ENCODE measurements around the gene CCDC80.

CCDC80 gene

GRCh38 chr3:112682361-112682760, 41.4 kb upstream of the CCDC80 start (continued):
- TF ChIP-seq ZNF335 (tag by site-specific recombination; conservative IDR thresholded peaks at IDR 0.05): no peak
- no peak for TF ChIP-seq ZNF10 (tag by site-specific recombination; IDR thresholded peaks at IDR 0.05)
- TF ChIP-seq MYNN (tag by site-specific recombination; IDR thresholded peaks at IDR 0.05; ENCODE audit: borderline replicate concordance): no peak
- no peak for TF ChIP-seq KLF8 (tag by site-specific recombination; IDR thresholded peaks at IDR 0.05)
- no peak for TF ChIP-seq ZNF169 (tag by site-specific recombination; IDR thresholded peaks at IDR 0.05)
- no peak for TF ChIP-seq ZNF404 (tag by site-specific recombination; IDR thresholded peaks at IDR 0.05)
- TF ChIP-seq SP7 (tag by site-specific recombination; IDR thresholded peaks at IDR 0.05): no peak
- TF ChIP-seq, protein P1, sequence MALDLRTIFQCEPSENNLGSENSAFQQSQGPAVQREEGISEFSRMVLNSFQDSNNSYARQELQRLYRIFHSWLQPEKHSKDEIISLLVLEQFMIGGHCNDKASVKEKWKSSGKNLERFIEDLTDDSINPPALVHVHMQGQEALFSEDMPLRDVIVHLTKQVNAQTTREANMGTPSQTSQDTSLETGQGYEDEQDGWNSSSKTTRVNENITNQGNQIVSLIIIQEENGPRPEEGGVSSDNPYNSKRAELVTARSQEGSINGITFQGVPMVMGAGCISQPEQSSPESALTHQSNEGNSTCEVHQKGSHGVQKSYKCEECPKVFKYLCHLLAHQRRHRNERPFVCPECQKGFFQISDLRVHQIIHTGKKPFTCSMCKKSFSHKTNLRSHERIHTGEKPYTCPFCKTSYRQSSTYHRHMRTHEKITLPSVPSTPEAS (tag by site-specific recombination; IDR thresholded peaks at IDR 0.05): no peak
- no peak for TF ChIP-seq ZNF571 (tag by site-specific recombination; IDR thresholded peaks at IDR 0.05)
- no peak for TF ChIP-seq ZNF585B (tag by site-specific recombination; IDR thresholded peaks at IDR 0.05)

DNA sequence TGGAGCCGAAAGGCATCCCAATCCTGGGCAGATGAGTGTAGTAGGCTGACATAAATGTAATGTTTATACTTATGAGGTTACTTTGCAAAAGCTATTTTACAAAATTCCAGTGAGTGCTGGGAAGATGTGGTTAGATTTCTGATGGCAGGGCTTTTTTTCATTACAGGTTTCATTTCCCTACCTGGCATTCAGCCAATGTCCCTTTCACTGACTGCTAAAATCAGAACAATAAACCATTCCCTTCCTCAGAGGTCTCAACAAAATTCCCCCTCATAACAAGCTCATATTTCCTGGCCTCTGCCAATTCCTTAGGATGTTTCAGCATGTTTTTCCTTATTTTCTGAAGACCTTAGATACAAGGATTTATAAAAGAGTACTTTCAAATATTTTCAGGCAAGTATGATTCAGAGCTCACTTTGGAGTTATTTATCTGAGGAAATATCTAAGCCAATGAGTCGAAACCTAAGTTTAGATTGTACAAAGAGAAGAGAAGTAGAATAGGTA, 40.9 kb upstream of the CCDC80 start:
- ChIA-PET CTCF (interaction anchor here (0.6 to 1.3 kb wide), 2 partner anchors 99 to 185 kb away, joined by 3 read pairs; no protein-coding TSS in a partner anchor), POLR2A (no interaction called here)
- no peaks in the 10 kb centered on the region for H3K4me1 ChIP-seq (ENCODE audit: control insufficient read depth, insufficient read depth, low read length)
- no peak overlapping the region for H3K4me3 ChIP-seq (ENCODE audit: low read depth, low read length)
- H3K27ac ChIP-seq (ENCODE audit: extremely low read depth, low read depth, low read length): no peak overlapping the region
- TF ChIP-seq ZIC2 (tag by site-specific recombination; IDR thresholded peaks at IDR 0.05) (no peak), PRDM6 (tag by site-specific recombination; IDR thresholded peaks at IDR 0.05) (peak; percentile 47)
- no peaks in the 10 kb centered on the region for H3K9me3 ChIP-seq (ENCODE audit: control insufficient read depth, insufficient read depth, low read depth, low read length)
- H3K36me3 ChIP-seq (ENCODE audit: control insufficient read depth in 2 of 2, insufficient read depth in 1 of 2, low read length in 2 of 2): no peaks in the 10 kb centered on the region

DNA sequence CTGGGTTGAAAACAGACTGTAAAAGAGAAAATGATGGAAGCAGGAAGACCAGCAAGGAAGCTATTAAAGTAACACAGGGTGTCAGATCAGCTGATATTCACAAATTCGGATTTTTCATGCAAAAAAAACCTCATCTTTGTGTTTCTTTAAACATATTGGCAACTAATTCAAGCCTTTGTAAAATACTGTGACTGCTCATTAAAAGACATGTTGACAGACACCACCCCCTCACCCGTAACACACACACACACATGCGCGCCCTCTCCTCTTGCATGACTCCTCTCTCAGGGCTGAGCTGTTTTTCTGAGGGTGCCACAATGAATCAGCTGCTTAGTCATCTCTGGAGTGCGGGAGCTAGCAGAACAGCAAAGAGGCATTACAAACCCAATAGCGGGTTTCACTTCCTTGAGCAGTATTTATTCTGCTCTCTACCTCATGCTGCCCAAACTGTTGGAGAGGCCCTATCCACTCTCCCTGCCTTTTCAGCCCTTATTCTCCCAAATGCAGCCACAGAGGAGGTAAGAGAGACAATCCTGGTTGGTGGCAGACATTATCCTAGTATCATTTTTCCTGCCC, 35.8 kb upstream of the CCDC80 start:
- Histone ChIP-seq H3K27ac (ENCODE audit: extremely low read depth, low read depth, low read length) (no peak overlapping the region), H3K4me3 (ENCODE audit: low read depth, low read length) (no peak overlapping the region), H3K4me1 (ENCODE audit: control insufficient read depth, insufficient read depth, low read length) (peaks cover 3% of the 10 kb centered on the region; the same call in 1 of the 2 replicates), H3K9me3 (ENCODE audit: control insufficient read depth, insufficient read depth, low read depth, low read length) (no peaks in the 10 kb centered on the region), H3K36me3 (ENCODE audit: control insufficient read depth in 2 of 2, insufficient read depth in 1 of 2, low read length in 2 of 2) (no peaks in the 10 kb centered on the region)
- CTCF ChIA-PET: no interaction called here
- POLR2A ChIA-PET: no interaction called here
- TF ChIP-seq ZBTB6 (tag by site-specific recombination; IDR thresholded peaks at IDR 0.05) (no peak), ZNF24 (tag by site-specific recombination; IDR thresholded peaks at IDR 0.05) (no peak), ZBTB44 (tag by site-specific recombination; IDR thresholded peaks at IDR 0.05) (no peak), ZNF837 (tag by site-specific recombination; IDR thresholded peaks at IDR 0.05) (no peak), ZBTB11 (tag by site-specific recombination; conservative IDR thresholded peaks at IDR 0.05; ENCODE audit: low read depth) (no peak), PRDM1 (tag by site-specific recombination; IDR thresholded peaks at IDR 0.05) (no peak; the same call in 1 of the 2 replicates), SP3 (tag by site-specific recombination; IDR thresholded peaks at IDR 0.05) (no peak), ZNF335 (tag by site-specific recombination; conservative IDR thresholded peaks at IDR 0.05) (peak; percentile 37; the same call in 1 of the 2 replicates), ZEB2 (tag by site-specific recombination; IDR thresholded peaks at IDR 0.05) (no peak), ZNF398 (tag by site-specific recombination; IDR thresholded peaks at IDR 0.05) (peak; percentile 83), ZNF366 (tag by site-specific recombination; conservative IDR thresholded peaks at IDR 0.05) (peak; percentile 48; the same call in 1 of the 2 replicates), KLF10 (tag by site-specific recombination; IDR thresholded peaks at IDR 0.05) (no peak)
